HEK293 (cell line): ENCODE data around the gene SDS.

Source experiments
- CTCF ChIA-PET: fragments of 350-600 bp; formaldehyde crosslinking; extraction: SDS; loops from one replicate; lab custom pipeline; 2021; ENCODE audit warnings: antibody characterized with exemption; lab: Yijun Ruan, JAX
- POLR2A ChIA-PET: fragments of 300-600 bp; formaldehyde crosslinking; extraction: SDS; loops from one replicate; lab custom pipeline; 2020; ENCODE audit warnings: antibody characterized with exemption, inconsistent platforms; lab: Yijun Ruan, JAX
- H3K27ac ChIP-seq: fragments of 200-500 bp; sonication (Bioruptor generic); 2 replicates; pipeline ENCODE4 v1.5.1; 2014; ENCODE audit warnings: low read depth, low read length, control low read depth, inconsistent platforms; ENCODE audit errors: extremely low read depth
- H3K36me3 ChIP-seq, 2 experiments: fragments of 200-500 bp in 1 of 2; sonication (Bioruptor generic) in 1 of 2; 1 replicate in 1 of 2; 2 replicates in 1 of 2; pipeline ENCODE4 v1.5.1; 2014 to 2017; ENCODE audit warnings: inconsistent platforms in 2 of 2, low read length in 2 of 2; ENCODE audit not compliant: control insufficient read depth in 2 of 2, insufficient read depth in 1 of 2
- H3K4me1 ChIP-seq: fragments of 200-500 bp; sonication (Bioruptor generic); 2 replicates; pipeline ENCODE4 v1.5.1; 2014; ENCODE audit warnings: mild to moderate bottlenecking, low read length, inconsistent platforms; ENCODE audit not compliant: control insufficient read depth, insufficient read depth
- H3K4me3 ChIP-seq: 2 replicates; pipeline ENCODE4 v1.5.1; 2011; ENCODE audit warnings: low read depth, mild to moderate bottlenecking, control low read depth, low read length, moderate library complexity
- H3K9me3 ChIP-seq: fragments of 200-500 bp; sonication (Bioruptor generic); 2 replicates; pipeline ENCODE4 v1.5.1; 2014; ENCODE audit warnings: low read depth, low read length, inconsistent platforms; ENCODE audit not compliant: control insufficient read depth, insufficient read depth
- GLIS1 ChIP-seq: fragments of 450-650 bp; formaldehyde crosslinking; IDR thresholded peaks from 2 replicates; pipeline ENCODE4 v1.5.1; 2016; ENCODE audit warnings: missing biosample characterization, missing genetic modification characterization
- MZF1 ChIP-seq: fragments of 450-650 bp; formaldehyde crosslinking; IDR thresholded peaks from 2 replicates; pipeline ENCODE4 v1.5.1; 2017; ENCODE audit warnings: missing biosample characterization, missing genetic modification characterization, borderline replicate concordance
- PRDM10 ChIP-seq: fragments of 450-650 bp; formaldehyde crosslinking; IDR thresholded peaks from 2 replicates; pipeline ENCODE4 v1.5.1; 2016; ENCODE audit warnings: missing biosample characterization, missing genetic modification characterization
- RBAK ChIP-seq: fragments of 450-650 bp; formaldehyde crosslinking; IDR thresholded peaks from 2 replicates; pipeline ENCODE4 v1.5.1; 2016; ENCODE audit warnings: missing biosample characterization, missing genetic modification characterization
- REST ChIP-seq: fragments of 450-650 bp; formaldehyde crosslinking; IDR thresholded peaks from 2 replicates; pipeline ENCODE4 v1.5.1; 2016; ENCODE audit warnings: missing biosample characterization, missing genetic modification characterization
- SCRT1 ChIP-seq: fragments of 450-650 bp; formaldehyde crosslinking; IDR thresholded peaks from 2 replicates; pipeline ENCODE4 v1.5.1; 2016; ENCODE audit warnings: missing biosample characterization, missing genetic modification characterization, borderline replicate concordance
- SCRT2 ChIP-seq: fragments of 450-650 bp; formaldehyde crosslinking; IDR thresholded peaks from 2 replicates; pipeline ENCODE4 v1.5.1; 2016; ENCODE audit warnings: missing biosample characterization, missing genetic modification characterization
- TSHZ1 ChIP-seq: fragments of 450-650 bp; formaldehyde crosslinking; IDR thresholded peaks from 2 replicates; pipeline ENCODE4 v1.5.1; 2016; ENCODE audit warnings: missing biosample characterization, missing genetic modification characterization, borderline replicate concordance
- ZBTB44 ChIP-seq: fragments of 450-650 bp; IDR thresholded peaks from 2 replicates; pipeline ENCODE4 v1.5.1; 2018; ENCODE audit warnings: missing biosample characterization, mild to moderate bottlenecking, missing genetic modification characterization
- ZBTB48 ChIP-seq: fragments of 450-650 bp; formaldehyde crosslinking; IDR thresholded peaks from 2 replicates; pipeline ENCODE4 v1.5.1; 2016; ENCODE audit warnings: missing biosample characterization, missing genetic modification characterization
- ZNF10 ChIP-seq: fragments of 450-650 bp; formaldehyde crosslinking; IDR thresholded peaks from 2 replicates; pipeline ENCODE4 v1.5.1; 2017; ENCODE audit warnings: missing biosample characterization, missing genetic modification characterization
- ZNF16 ChIP-seq: fragments of 450-650 bp; formaldehyde crosslinking; IDR thresholded peaks from 2 replicates; pipeline ENCODE4 v1.5.1; 2016; ENCODE audit warnings: low read depth, missing biosample characterization, missing genetic modification characterization
- ZNF747 ChIP-seq: fragments of 450-650 bp; formaldehyde crosslinking; IDR thresholded peaks from 2 replicates; pipeline ENCODE4 v1.5.1; 2016; ENCODE audit warnings: missing biosample characterization, missing genetic modification characterization
- ZSCAN30 ChIP-seq: fragments of 450-650 bp; IDR thresholded peaks from 2 replicates; pipeline ENCODE4 v1.5.1; 2018; ENCODE audit warnings: missing biosample characterization, mild to moderate bottlenecking, missing genetic modification characterization, moderate library complexity
- TF ChIP-seq, protein P1 (sequence below): fragments of 450-650 bp; formaldehyde crosslinking; IDR thresholded peaks from 2 replicates; pipeline ENCODE4 v1.5.1; 2016; ENCODE audit warnings: missing biosample characterization, missing genetic modification characterization

Gene SDS

GRCh38 chr12:113422886-113423669 lies 19.4 kb upstream of the SDS start:
- peaks cover 0 to 4% of the 10 kb centered on the region in 2 experiments; a peak in 1 of 3 replicates for H3K36me3 ChIP-seq
- H3K4me1 ChIP-seq = no peaks in the 10 kb centered on the region
- peak overlapping the region; percentile 51 for H3K4me3 ChIP-seq
- peak overlapping the region; percentile 59; the same call in 1 of the 2 replicates for H3K27ac ChIP-seq
- ChIA-PET POLR2A (interaction anchor here (1.2 kb wide), 1 partner anchor 238 kb away, joined by 9 read pairs; the partner anchor contains the start of genes DDX54 and RITA1), CTCF (interaction anchor here (0.5 to 1.3 kb wide), 2 partner anchors 110 to 1202 kb away, joined by 3 to 8 read pairs; no protein-coding TSS in a partner anchor)
- TF ChIP-seq SCRT2 (tag by site-specific recombination) (peak; percentile 99), SCRT1 (peak; percentile 97), ZSCAN30 (tag by site-specific recombination) (peak; percentile 89), GLIS1 (tag by site-specific recombination) (no peak), ZBTB44 (tag by site-specific recombination) (no peak)
- TF ChIP-seq, protein P1, sequence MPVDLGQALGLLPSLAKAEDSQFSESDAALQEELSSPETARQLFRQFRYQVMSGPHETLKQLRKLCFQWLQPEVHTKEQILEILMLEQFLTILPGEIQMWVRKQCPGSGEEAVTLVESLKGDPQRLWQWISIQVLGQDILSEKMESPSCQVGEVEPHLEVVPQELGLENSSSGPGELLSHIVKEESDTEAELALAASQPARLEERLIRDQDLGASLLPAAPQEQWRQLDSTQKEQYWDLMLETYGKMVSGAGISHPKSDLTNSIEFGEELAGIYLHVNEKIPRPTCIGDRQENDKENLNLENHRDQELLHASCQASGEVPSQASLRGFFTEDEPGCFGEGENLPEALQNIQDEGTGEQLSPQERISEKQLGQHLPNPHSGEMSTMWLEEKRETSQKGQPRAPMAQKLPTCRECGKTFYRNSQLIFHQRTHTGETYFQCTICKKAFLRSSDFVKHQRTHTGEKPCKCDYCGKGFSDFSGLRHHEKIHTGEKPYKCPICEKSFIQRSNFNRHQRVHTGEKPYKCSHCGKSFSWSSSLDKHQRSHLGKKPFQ (tag by site-specific recombination) = 0 out of 2 replicates have a peak, but pooled peaks have one; percentile 22
- no peaks in the 10 kb centered on the region for H3K9me3 ChIP-seq

DNA sequence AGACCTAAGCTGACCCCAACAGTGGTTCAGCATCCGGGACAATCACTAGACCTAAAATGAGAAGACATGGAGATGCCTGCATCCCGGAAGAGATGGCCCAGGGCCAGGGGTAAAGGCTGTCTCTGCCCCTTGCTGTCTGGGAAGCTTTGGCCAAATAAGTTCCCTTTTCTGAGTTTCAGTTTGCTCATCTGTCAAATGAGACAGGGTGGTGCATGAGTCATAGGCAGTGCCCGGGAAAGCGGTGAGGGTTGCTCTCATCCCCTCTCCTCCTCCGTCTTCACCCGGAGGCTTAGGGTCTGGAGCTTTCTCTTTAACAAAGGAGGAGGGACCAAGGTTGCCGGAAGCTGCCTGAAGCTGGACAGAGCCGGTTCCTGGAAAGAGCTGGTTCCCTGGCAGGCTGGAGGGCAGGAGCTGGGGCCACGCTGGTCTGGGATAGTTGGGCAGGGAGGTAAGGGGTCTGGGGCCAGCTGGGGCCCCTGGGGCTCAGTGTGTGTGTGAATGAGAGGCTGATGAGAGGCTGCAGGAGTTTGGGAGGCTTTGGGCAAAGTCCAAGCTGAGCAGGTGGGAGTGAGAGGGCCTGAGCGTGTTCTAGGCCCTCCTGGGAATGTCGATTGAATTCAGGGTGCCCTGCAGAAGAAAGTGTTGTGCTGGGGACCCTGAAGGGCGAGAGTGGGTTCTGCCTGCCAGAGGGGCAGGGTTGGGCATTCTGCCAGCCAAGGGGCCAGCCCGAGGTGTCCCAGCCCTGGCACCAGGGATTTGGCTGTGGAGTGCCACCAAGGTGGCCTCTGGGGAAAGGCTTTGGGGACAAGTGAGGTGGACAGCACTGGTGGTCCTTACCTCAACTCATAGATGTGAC lies 18.6 kb upstream of the SDS start, which contains the start of gene SDSL:
TSS of gene SDSL (plus strand) at position 351 of the 856 bp plus-strand sequence. CDS start 5,603 bp downstream, outside the sequence.
- ChIA-PET POLR2A (interaction anchor here (0.6 to 1.2 kb wide), 4 partner anchors 18 to 425 kb away, joined by 3 to 9 read pairs (median 3); partner anchors contain the start of genes DDX54, RITA1, SDS and SLC8B1), CTCF (interaction anchor here (0.5 to 1.3 kb wide), 5 partner anchors 18 to 1203 kb away, joined by 3 to 8 read pairs (median 3); no protein-coding TSS in a partner anchor)
- peak within 1 kb of the TSS; percentile 59; the same call in 1 of the 2 replicates for H3K27ac ChIP-seq
- H3K9me3 ChIP-seq = no peaks in the 10 kb centered on the region
- H3K4me1 ChIP-seq = no peaks in the 10 kb centered on the region
- peaks cover 0 to 4% of the 10 kb centered on the region in 2 experiments; a peak in 1 of 3 replicates for H3K36me3 ChIP-seq
- H3K4me3 ChIP-seq = peak within 1 kb of the TSS; percentile 51
- TF ChIP-seq PRDM10 (tag by site-specific recombination) (peak; percentile 94), TSHZ1 (tag by site-specific recombination) (no peak), ZNF747 (tag by site-specific recombination) (no peak), MZF1 (tag by site-specific recombination) (0 out of 2 replicates have a peak, but pooled peaks have one; percentile 21), ZNF10 (tag by site-specific recombination) (peak; percentile 76), ZNF16 (tag by site-specific recombination) (no peak), REST (peak; percentile 87), RBAK (no peak), ZBTB48 (tag by site-specific recombination) (peak; percentile 96)
